Measurements from ENCODE around the gene KATNAL2. TPM values are rescaled to one million over a fixed set of nuclear protein-coding genes. Genes with fewer than 3 reads are reported as not detected.
"Not testable (repeated sequence)": the region's sequence is repeated elsewhere in the genome, so short reads cannot be mapped to it uniquely, and the experiment has no call there.

KATNAL2 gene
- total RNA-seq, 2 donors from 2014 or later, result 0.31 to 0.95 TPM

GRCh38 chr18:46953195-46953594 lies 35.8 kb downstream of the KATNAL2 start:
- Mint-ChIP-seq H3K4me1 (ENCODE audit: low read depth in 2 of 2) (peaks cover 0 to 5% of the 10 kb centered on the region in 2 donors), H3K27ac (no peak overlapping the region), H3K36me3 (no peaks in the 10 kb centered on the region), H3K27me3 (peaks cover 7 to 19% of the 10 kb centered on the region in 2 donors), H3K4me3 (no peak overlapping the region), H3K9me3 (no peaks in the 10 kb centered on the region)
- DNase-seq (ENCODE audit: low spot score), result no peak
- ATAC-seq, result no peak

GRCh38 chr18:46958209-46958608 lies 40.8 kb downstream of the KATNAL2 start:
- Mint-ChIP-seq H3K36me3 (no peaks in the 10 kb centered on the region), H3K27ac (no peak overlapping the region), H3K9me3 (peaks cover 8% of the 10 kb centered on the region), H3K4me3 (no peak overlapping the region), H3K27me3 (peaks cover 5 to 6% of the 10 kb centered on the region in 2 donors), H3K4me1 (ENCODE audit: low read depth in 2 of 2) (peaks cover 0 to 1% of the 10 kb centered on the region in 2 donors)
- ATAC-seq (no peak), DNase-seq (ENCODE audit: low spot score) (no peak)

- ATAC-seq, result peak; percentile 46 to 52
- not testable (repeated sequence) for DNase-seq (ENCODE audit: low spot score); H3K4me1 Mint-ChIP-seq (ENCODE audit: low read depth in 2 of 2); H3K4me3 Mint-ChIP-seq; H3K27me3 Mint-ChIP-seq; H3K27ac Mint-ChIP-seq; H3K36me3 Mint-ChIP-seq
- peaks cover 15% of the 10 kb centered on the region for H3K9me3 Mint-ChIP-seq
Observed at GRCh38 chr18:46963656-46964578, 46.5 kb downstream of the KATNAL2 start.

- H3K27ac Mint-ChIP-seq; H3K4me1 Mint-ChIP-seq (ENCODE audit: low read depth in 2 of 2); H3K27me3 Mint-ChIP-seq; DNase-seq (ENCODE audit: low spot score); H3K4me3 Mint-ChIP-seq; H3K36me3 Mint-ChIP-seq: not testable (repeated sequence)
- ATAC-seq, result peak; percentile 52 to 66
- H3K9me3 Mint-ChIP-seq, result peaks cover 15% of the 10 kb centered on the region
Observed at GRCh38 chr18:46964579-46965293, 47.3 kb downstream of the KATNAL2 start.

- DNase-seq (ENCODE audit: low spot score); H3K4me3 Mint-ChIP-seq; ATAC-seq; H3K9me3 Mint-ChIP-seq; H3K36me3 Mint-ChIP-seq; H3K27ac Mint-ChIP-seq; H3K27me3 Mint-ChIP-seq; H3K4me1 Mint-ChIP-seq (ENCODE audit: low read depth in 2 of 2): not testable (repeated sequence)
Observed at GRCh38 chr18:46966266-46966665, 48.9 kb downstream of the KATNAL2 start.

DNA sequence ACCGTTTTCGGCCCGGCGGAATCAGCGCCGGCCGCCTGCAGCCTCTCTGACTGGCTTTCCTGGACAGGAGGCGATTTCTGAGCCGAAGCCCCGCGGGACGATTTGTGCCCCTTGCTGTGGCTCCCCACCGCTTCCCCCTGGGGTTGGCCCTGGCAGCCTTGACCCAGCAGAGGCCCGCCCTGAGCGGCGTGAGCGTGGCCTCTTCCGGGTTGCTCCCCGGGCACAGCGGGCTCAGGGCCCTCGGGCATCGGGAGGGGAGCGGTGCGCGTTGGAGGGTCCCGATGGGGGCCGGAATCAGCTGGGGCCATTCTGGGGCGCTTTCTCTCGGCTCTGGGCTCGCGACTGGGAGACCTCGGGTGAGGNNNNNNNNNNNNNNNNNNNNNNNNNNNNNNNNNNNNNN lies 52.1 kb downstream of the KATNAL2 start:
- not testable (repeated sequence) for ATAC-seq; H3K27me3 Mint-ChIP-seq; DNase-seq (ENCODE audit: low spot score); H3K27ac Mint-ChIP-seq; H3K9me3 Mint-ChIP-seq; H3K4me3 Mint-ChIP-seq; H3K36me3 Mint-ChIP-seq; H3K4me1 Mint-ChIP-seq (ENCODE audit: low read depth in 2 of 2)

GRCh38 chr18:47019870-47020269 lies 102.5 kb downstream of the KATNAL2 start:
- H3K27ac Mint-ChIP-seq; H3K27me3 Mint-ChIP-seq; H3K36me3 Mint-ChIP-seq; H3K4me3 Mint-ChIP-seq; H3K9me3 Mint-ChIP-seq; DNase-seq (ENCODE audit: low spot score); ATAC-seq; H3K4me1 Mint-ChIP-seq (ENCODE audit: low read depth in 2 of 2): not testable (repeated sequence)

DNA sequence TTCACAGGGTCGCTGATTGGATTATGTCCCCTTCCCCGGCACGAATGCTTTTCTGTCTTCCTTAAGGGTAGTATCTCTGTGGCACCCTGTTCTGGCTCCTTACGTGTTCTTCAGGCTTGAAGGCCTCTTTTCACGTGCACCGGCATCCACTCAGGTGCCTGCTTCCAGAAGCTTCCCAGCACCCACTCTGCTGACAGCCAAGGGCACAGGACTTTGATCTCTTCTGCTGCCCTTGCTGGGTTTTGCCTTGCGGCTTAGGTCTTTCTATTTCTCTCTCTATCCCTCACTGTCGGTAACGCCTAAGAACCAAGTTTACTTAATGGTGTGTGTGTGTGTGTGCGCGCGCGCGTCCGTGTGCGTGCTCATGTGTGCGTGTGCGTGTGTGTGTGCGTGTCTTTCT lies 103.4 kb downstream of the KATNAL2 start:
- not testable (repeated sequence) for DNase-seq (ENCODE audit: low spot score); H3K27ac Mint-ChIP-seq; H3K4me1 Mint-ChIP-seq (ENCODE audit: low read depth in 2 of 2); H3K36me3 Mint-ChIP-seq; H3K27me3 Mint-ChIP-seq; H3K4me3 Mint-ChIP-seq; H3K9me3 Mint-ChIP-seq
- ATAC-seq, result peak; percentile 12 to 44

DNA sequence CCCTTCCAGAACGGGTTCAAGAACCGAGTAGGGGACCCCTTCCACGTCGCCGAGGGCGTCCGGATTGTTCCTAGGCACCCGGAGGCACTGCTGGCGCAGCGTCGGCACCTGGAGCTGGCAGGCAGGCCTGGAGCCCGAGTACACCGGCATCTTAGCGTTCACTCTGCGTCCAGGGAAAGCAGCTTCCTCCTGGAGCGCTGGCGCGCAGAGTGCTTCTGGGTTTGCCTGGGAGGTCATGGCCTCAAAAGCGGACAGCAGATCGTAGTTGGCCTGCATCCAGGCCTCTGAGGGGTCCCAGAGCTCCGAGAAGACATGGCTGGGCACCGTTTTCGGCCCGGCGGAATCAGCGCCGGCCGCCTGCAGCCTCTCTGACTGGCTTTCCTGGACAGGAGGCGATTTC lies 105.4 kb downstream of the KATNAL2 start:
- not testable (repeated sequence) for H3K27ac Mint-ChIP-seq; H3K36me3 Mint-ChIP-seq; DNase-seq (ENCODE audit: low spot score); H3K4me1 Mint-ChIP-seq (ENCODE audit: low read depth in 2 of 2); H3K27me3 Mint-ChIP-seq; H3K4me3 Mint-ChIP-seq; H3K9me3 Mint-ChIP-seq; ATAC-seq

GRCh38 chr18:47023769-47024465 lies 106.5 kb downstream of the KATNAL2 start:
- ATAC-seq, result peak; percentile 34 to 55
- not testable (repeated sequence) for H3K36me3 Mint-ChIP-seq; DNase-seq (ENCODE audit: low spot score); H3K4me3 Mint-ChIP-seq; H3K9me3 Mint-ChIP-seq; H3K4me1 Mint-ChIP-seq (ENCODE audit: low read depth in 2 of 2); H3K27ac Mint-ChIP-seq; H3K27me3 Mint-ChIP-seq

DNA sequence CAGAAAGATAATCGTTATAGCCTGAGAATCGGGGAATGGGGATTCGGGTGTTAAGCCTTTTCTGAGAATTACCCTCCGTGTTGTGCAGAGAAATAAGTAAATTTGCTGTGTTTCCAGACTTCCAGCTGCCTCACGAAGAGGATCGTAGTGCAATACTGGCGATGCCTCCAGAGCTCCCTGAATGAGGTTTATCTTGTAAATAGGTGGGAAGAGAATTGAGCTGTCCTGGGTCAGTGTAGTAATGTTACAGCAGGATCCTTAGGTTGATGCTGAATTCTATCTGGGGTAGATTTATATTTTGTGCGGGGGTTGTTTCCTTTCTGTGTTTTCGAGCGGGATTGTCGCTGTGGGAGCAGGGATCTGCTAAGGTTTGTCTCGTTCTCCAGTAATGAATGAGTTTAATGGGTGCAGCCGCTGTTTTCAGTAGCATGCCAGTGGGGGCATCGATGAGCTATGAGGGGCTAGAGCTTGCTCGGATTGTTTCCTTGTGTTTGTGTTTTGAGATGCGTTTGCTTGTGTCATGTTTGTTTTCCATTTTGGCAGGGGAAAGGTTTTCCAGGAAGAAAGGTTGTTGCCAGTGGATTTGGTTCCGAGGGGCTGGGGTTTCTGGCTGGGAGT lies 108.3 kb downstream of the KATNAL2 start:
- DNase-seq (ENCODE audit: low spot score); H3K36me3 Mint-ChIP-seq; H3K27ac Mint-ChIP-seq; H3K9me3 Mint-ChIP-seq; H3K4me3 Mint-ChIP-seq; H3K27me3 Mint-ChIP-seq; ATAC-seq; H3K4me1 Mint-ChIP-seq (ENCODE audit: low read depth in 2 of 2): not testable (repeated sequence)

GRCh38 chr18:47028738-47029137 lies 111.3 kb downstream of the KATNAL2 start:
- H3K4me1 Mint-ChIP-seq (ENCODE audit: low read depth in 2 of 2); H3K27me3 Mint-ChIP-seq; H3K4me3 Mint-ChIP-seq; H3K36me3 Mint-ChIP-seq; DNase-seq (ENCODE audit: low spot score); H3K9me3 Mint-ChIP-seq; H3K27ac Mint-ChIP-seq; ATAC-seq: not testable (repeated sequence)

- H3K4me3 Mint-ChIP-seq; H3K9me3 Mint-ChIP-seq; H3K27me3 Mint-ChIP-seq; H3K36me3 Mint-ChIP-seq; DNase-seq (ENCODE audit: low spot score); H3K4me1 Mint-ChIP-seq (ENCODE audit: low read depth in 2 of 2); H3K27ac Mint-ChIP-seq: not testable (repeated sequence)
- peak; percentile 45 to 63 for ATAC-seq
Observed at GRCh38 chr18:47029684-47030353, 112.4 kb downstream of the KATNAL2 start.
